T-cell (primary cell): ENCODE measurements around the gene DAAM1. TPM values are rescaled to one million over a fixed set of nuclear protein-coding genes. Genes with fewer than 3 reads are reported as not detected.

ENCODE experiments used
- ATAC-seq, 4 experiments: fragments of 200-7000 bp in 3 of 4; fragments of 150-1000 bp in 1 of 4; cut with Tn5 transposase; replicated peaks in 1 of 4; 1 replicate in 3 of 4; 2 replicates in 1 of 4; pipeline ENCODE4 v1.10.0; 2021; ENCODE audit warnings: moderate library complexity in 3 of 4, mild to moderate bottlenecking in 2 of 4, moderate number of reproducible peaks in 1 of 4
- CTCF ChIA-PET, 2 donors: fragments of 300-600 bp; sonication (Branson Sonifier 250); formaldehyde crosslinking; loops; one replicate each; lab custom pipeline; 2022; ENCODE audit warnings: antibody characterized with exemption in 2 of 2; lab: Charles Lee
- POLR2A ChIA-PET, 2 donors: fragments of 300-600 bp; sonication (Branson Sonifier 250); formaldehyde crosslinking; loops; one replicate each; lab custom pipeline; 2022; ENCODE audit warnings: antibody characterized with exemption in 2 of 2; lab: Charles Lee
- DNase-seq, 35 experiments: peaks; one replicate each; pipeline versions ENCODE4 v3.0.0 to v3.0.0-alpha.2; 2013 to 2023
- H3K27ac ChIP-seq: one replicate; pipeline ENCODE4 v1.5.1; 2013; ENCODE audit warnings: low read length
- H3K27me3 ChIP-seq, 2 experiments: replicated peaks in 1 of 2; 1 replicate in 1 of 2; 2 replicates in 1 of 2; pipeline versions ENCODE4 v1.6.1 to v1.7.0; 2013; ENCODE audit warnings: low read length in 1 of 2, mixed read lengths in 1 of 2; ENCODE audit not compliant: control insufficient read depth in 2 of 2, insufficient read depth in 2 of 2; ENCODE audit errors: extremely low read depth in 1 of 2
- H3K36me3 ChIP-seq, 2 donors: 1 replicate in 1 of 2; 2 replicates in 1 of 2; pipeline versions ENCODE4 v1.6.1 to v1.7.0; 2013; ENCODE audit warnings: low read length in 1 of 2; ENCODE audit not compliant: control insufficient read depth in 2 of 2, insufficient read depth in 1 of 2; ENCODE audit errors: extremely low read depth in 1 of 2
- H3K4me1 ChIP-seq, 2 experiments: 1 replicate in 1 of 2; 2 replicates in 1 of 2; pipeline versions ENCODE4 v1.6.1 to v1.7.0; 2013; ENCODE audit warnings: low read length in 2 of 2, mixed read lengths in 1 of 2; ENCODE audit not compliant: insufficient read depth in 2 of 2, control insufficient read depth in 1 of 2; ENCODE audit errors: extremely low read depth in 1 of 2
- H3K4me3 ChIP-seq, 2 donors: 1 replicate in 1 of 2; 2 replicates in 1 of 2; pipeline versions ENCODE4 v1.5.1 to v1.7.0; 2013; ENCODE audit warnings: mild to moderate bottlenecking in 2 of 2, low read length in 1 of 2, moderate library complexity in 1 of 2; ENCODE audit not compliant: control insufficient read depth in 1 of 2; ENCODE audit errors: extremely low read depth in 1 of 2
- H3K9me3 ChIP-seq: 2 replicates; pipeline ENCODE4 v1.7.0; 2013
- H3K27ac Mint-ChIP-seq, 2 donors: one replicate each; pipeline ENCODE4 v1.8.0; 2020 to 2021; ENCODE audit warnings: mild to moderate bottlenecking in 2 of 2, mixed read lengths in 2 of 2
- H3K27me3 Mint-ChIP-seq, 2 donors: one replicate each; pipeline ENCODE4 v1.8.0; 2021 to 2022; ENCODE audit warnings: mixed read lengths in 2 of 2
- H3K36me3 Mint-ChIP-seq: one replicate; pipeline ENCODE4 v1.8.0; 2021; ENCODE audit warnings: mixed read lengths
- H3K4me1 Mint-ChIP-seq, 3 donors: one replicate each; pipeline ENCODE4 v1.8.0; 2020 to 2022; ENCODE audit warnings: mixed read lengths in 3 of 3, mild to moderate bottlenecking in 1 of 3
- H3K4me3 Mint-ChIP-seq, 3 donors: one replicate each; pipeline ENCODE4 v1.8.0; 2020 to 2022; ENCODE audit warnings: mild to moderate bottlenecking in 3 of 3, mixed read lengths in 3 of 3, moderate library complexity in 3 of 3
- H3K9me3 Mint-ChIP-seq, 3 donors: one replicate each; pipeline ENCODE4 v1.8.0; 2020 to 2022; ENCODE audit warnings: mixed read lengths in 3 of 3
- WGBS: methylation state at CpG from one replicate; pipeline ENCODE4 v1.1.5; 2013; ENCODE audit warnings: missing lambda C conversion rate; ENCODE audit not compliant: insufficient coverage; 5-methylcytosine and 5-hydroxymethylcytosine counted together
- total RNA-seq, 35 experiments: library from RNA in 6 of 35; stranded (reverse) in 6 of 35; fragments of 120-200 nt in 1 of 35; gene quantifications; one replicate each; pipeline versions ENCODE4 v1.2.1 to v1.2.4 and lab custom pipeline; 2013 to 2026

DAAM1 gene
- total RNA-seq, 5 donors from 2014 or later (not counting 1 experiment from before 2014, with no cell fraction given), result 9.6 to 25.3 (median 23.9) TPM

DNA sequence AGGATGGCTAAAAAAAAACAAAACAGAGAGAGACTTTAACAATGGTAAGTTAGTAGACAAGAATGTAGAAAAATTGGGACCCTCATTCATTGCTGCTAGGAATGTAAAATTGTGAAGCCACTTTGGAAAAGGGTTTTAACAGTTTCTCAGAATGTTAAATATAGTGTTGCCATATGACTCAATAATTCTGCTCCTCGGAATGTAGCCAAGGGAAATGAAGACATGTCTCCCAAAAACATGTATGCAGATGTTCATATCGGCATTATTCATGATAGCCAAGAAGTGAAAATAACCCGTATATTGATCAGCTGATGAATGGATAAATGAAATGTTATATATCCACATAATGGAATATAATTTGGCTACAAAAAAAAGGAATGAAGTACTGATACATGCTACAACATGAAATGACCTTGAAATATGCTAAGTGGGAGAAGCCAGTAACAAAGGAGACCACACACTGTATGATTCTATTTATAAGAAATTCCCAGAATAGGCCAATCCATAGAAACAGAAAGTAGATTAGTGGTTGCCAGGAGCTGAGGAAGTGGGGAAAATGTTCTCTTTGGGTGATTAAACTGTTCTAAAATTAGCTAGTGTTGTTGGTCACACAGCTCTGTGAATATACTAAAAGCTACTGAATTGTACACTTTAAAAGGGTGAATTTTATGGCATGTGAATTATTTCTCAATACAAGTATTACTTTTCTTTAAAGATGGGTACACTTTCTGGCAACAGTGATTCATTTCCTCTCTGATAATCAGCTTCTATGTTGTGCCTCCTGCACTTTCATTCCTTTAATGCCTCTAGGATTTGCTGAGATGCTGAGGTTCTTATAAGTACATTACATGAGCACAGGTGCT, 132.5 kb downstream of the DAAM1 start:
- POLR2A ChIA-PET, result interaction anchor here in 1 of 2 donors (0.8 kb wide), 1 partner anchor 78 kb away, joined by 3 read pairs; no protein-coding TSS in a partner anchor
- H3K36me3 Mint-ChIP-seq, result peaks cover 44% of the 10 kb centered on the region
- no peaks in the 10 kb centered on the region for H3K9me3 ChIP-seq
- no peak overlapping the region for H3K27ac ChIP-seq
- WGBS, result 100% methylated on average over 1 of the region's 3 CpGs
- H3K9me3 Mint-ChIP-seq, result no peaks in the 10 kb centered on the region
- no peaks in the 10 kb centered on the region for H3K27me3 Mint-ChIP-seq
- H3K27me3 ChIP-seq, result no peaks in the 10 kb centered on the region
- DNase-seq (no peak), ATAC-seq (no peak)
- H3K4me1 ChIP-seq, result no peaks in the 10 kb centered on the region
- no peak overlapping the region for H3K27ac Mint-ChIP-seq
- peaks cover 0 to 9% of the 10 kb centered on the region in 2 donors for H3K36me3 ChIP-seq
- H3K4me3 Mint-ChIP-seq, result no peak overlapping the region
- no peaks in the 10 kb centered on the region for H3K4me1 Mint-ChIP-seq
- CTCF ChIA-PET, result no interaction called here
- no peak overlapping the region for H3K4me3 ChIP-seq

DNA sequence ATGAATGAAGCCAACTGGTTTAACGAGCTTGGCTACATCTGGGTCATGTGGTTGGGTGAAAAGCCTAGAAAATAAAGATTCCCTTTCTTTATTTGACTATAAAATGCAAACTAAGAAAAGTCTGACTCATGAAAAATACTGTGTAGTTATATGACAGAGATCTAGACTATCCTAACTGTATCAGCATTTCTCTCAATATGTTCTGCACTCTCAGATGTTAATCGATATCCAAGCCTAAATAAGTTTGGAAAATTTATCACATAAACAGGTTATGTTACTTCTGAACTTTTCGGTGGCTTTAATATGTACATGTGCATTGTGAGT, 133.1 kb downstream of the DAAM1 start:
- Mint-ChIP-seq H3K27ac (no peak overlapping the region), H3K4me1 (no peaks in the 10 kb centered on the region), H3K4me3 (no peak overlapping the region), H3K36me3 (peaks cover 49% of the 10 kb centered on the region), H3K27me3 (no peaks in the 10 kb centered on the region), H3K9me3 (no peaks in the 10 kb centered on the region)
- DNase-seq, result no peak
- no CpG with 5 or more reads among the region's 3 CpGs for WGBS
- Histone ChIP-seq H3K27ac (no peak overlapping the region), H3K4me3 (no peak overlapping the region), H3K9me3 (no peaks in the 10 kb centered on the region), H3K4me1 (no peaks in the 10 kb centered on the region), H3K36me3 (peaks cover 0 to 12% of the 10 kb centered on the region in 2 donors), H3K27me3 (no peaks in the 10 kb centered on the region)
- ChIA-PET CTCF (no interaction called here), POLR2A (interaction anchor here in 1 of 2 donors (0.8 kb wide), 1 partner anchor 79 kb away, joined by 3 read pairs; no protein-coding TSS in a partner anchor)
- ATAC-seq, result no peak

DNA sequence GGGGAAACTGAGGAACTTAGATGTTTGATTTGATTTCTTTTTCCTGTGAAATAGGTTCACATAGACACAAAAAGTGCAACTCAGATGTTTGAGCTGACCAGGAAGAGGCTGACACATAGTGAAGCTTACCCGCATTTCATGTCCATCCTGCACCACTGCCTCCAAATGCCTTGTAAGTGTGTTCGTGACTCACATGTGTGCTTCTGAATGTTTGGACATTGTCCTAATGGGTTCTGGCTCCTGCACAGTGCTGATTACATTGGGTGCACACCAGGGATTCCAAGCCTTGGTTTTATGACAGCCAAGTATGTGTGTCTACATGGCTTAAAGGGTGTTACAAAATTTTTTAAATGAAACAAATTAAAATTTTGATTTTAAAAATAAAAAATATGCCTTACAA, 137.4 kb downstream of the DAAM1 start:
- ATAC-seq (no peak), DNase-seq (no peak)
- Histone ChIP-seq H3K4me1 (no peaks in the 10 kb centered on the region), H3K27me3 (no peaks in the 10 kb centered on the region), H3K4me3 (no peak overlapping the region), H3K36me3 (peaks cover 0 to 17% of the 10 kb centered on the region in 2 donors), H3K27ac (no peak overlapping the region), H3K9me3 (no peaks in the 10 kb centered on the region)
- H3K27me3 Mint-ChIP-seq, result no peaks in the 10 kb centered on the region
- peaks cover 66% of the 10 kb centered on the region for H3K36me3 Mint-ChIP-seq
- H3K27ac Mint-ChIP-seq, result no peak overlapping the region
- H3K4me1 Mint-ChIP-seq, result no peaks in the 10 kb centered on the region
- ChIA-PET CTCF (interaction anchor here (0.5 to 0.6 kb wide), 2 partner anchors 131 to 1977 kb away, joined by 3 to 7 read pairs; no protein-coding TSS in a partner anchor), POLR2A (no interaction called here)
- no peak overlapping the region for H3K4me3 Mint-ChIP-seq
- 83% methylated on average over 1 of the region's 2 CpGs for WGBS
- no peaks in the 10 kb centered on the region for H3K9me3 Mint-ChIP-seq

DNA sequence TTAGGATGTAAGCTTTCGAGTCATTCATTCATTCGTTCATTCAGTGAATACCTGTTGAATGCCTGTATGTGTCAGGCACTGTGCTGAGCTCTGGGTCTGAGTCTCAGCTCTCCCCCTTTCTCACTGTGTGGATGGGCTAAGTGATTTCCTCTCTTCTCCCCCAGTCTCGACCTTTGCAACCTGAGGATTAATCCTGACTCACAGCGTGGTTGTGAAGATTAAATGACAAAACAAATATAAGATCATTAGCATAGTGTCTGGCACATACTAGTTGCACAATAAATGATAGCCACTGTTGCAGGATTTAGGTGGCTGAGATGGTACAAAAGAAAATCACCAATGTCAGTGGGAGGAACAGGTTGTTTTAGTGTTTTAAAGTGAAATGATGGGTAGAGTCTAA, 140.0 kb downstream of the DAAM1 start:
- Histone ChIP-seq H3K4me3 (no peak overlapping the region), H3K36me3 (peaks cover 0 to 17% of the 10 kb centered on the region in 2 donors), H3K27me3 (no peaks in the 10 kb centered on the region), H3K9me3 (no peaks in the 10 kb centered on the region), H3K4me1 (no peaks in the 10 kb centered on the region), H3K27ac (no peak overlapping the region)
- no peaks in the 10 kb centered on the region for H3K4me1 Mint-ChIP-seq
- CTCF ChIA-PET, result no interaction called here
- ATAC-seq (no peak), DNase-seq (no peak)
- H3K36me3 Mint-ChIP-seq, result peaks cover 67% of the 10 kb centered on the region
- H3K9me3 Mint-ChIP-seq, result no peaks in the 10 kb centered on the region
- POLR2A ChIA-PET, result no interaction called here
- no peak overlapping the region for H3K27ac Mint-ChIP-seq
- no peaks in the 10 kb centered on the region for H3K27me3 Mint-ChIP-seq
- H3K4me3 Mint-ChIP-seq, result no peak overlapping the region
- no CpG with 5 or more reads among the region's 4 CpGs for WGBS

DNA sequence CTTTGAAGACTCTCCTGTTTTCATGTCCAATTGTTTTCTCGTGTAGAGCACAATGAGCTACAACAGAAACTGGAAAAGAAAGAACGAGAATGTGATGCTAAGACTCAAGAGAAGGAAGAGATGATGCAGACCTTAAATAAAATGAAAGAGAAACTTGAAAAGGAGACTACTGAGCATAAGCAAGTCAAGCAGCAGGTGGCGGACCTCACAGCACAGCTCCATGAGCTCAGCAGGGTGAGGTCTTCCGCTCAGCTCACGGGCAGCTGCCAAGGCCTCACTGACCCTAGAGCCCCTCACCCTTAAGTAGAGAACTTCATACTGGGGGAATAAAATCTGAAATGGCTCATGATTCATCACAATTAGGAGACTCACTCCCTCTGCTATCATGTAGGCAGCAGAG, 142.0 kb downstream of the DAAM1 start:
- ATAC-seq (no peak), DNase-seq (no peak)
- Histone ChIP-seq H3K36me3 (peaks cover 0 to 17% of the 10 kb centered on the region in 2 donors), H3K4me1 (no peaks in the 10 kb centered on the region), H3K27ac (no peak overlapping the region), H3K4me3 (no peak overlapping the region), H3K27me3 (no peaks in the 10 kb centered on the region), H3K9me3 (no peaks in the 10 kb centered on the region)
- Mint-ChIP-seq H3K27ac (no peak overlapping the region), H3K36me3 (peaks cover 65% of the 10 kb centered on the region), H3K4me3 (no peak overlapping the region), H3K4me1 (no peaks in the 10 kb centered on the region), H3K27me3 (no peaks in the 10 kb centered on the region), H3K9me3 (no peaks in the 10 kb centered on the region)
- ChIA-PET CTCF (interaction anchor here in 1 of 2 donors (0.7 kb wide), 1 partner anchor 23 kb away, joined by 3 read pairs; no protein-coding TSS in a partner anchor), POLR2A (no interaction called here)
- 76% methylated on average over 2 of the region's 5 CpGs for WGBS

DNA sequence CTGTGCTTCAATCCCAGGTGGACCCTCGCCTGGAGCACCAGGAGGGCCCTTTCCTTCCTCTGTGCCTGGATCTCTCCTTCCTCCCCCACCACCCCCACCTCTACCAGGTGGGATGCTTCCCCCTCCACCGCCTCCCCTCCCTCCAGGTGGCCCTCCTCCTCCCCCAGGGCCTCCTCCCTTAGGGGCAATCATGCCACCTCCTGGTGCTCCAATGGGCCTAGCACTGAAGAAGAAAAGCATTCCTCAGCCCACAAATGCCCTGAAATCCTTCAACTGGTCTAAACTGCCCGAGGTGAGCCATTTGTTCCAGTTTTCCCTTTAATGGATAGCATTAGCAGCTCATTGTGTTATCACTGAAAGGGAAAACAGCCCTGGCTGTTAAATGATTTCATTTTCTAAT, 142.8 kb downstream of the DAAM1 start:
- Mint-ChIP-seq H3K4me3 (no peak overlapping the region), H3K36me3 (peaks cover 61% of the 10 kb centered on the region), H3K27ac (no peak overlapping the region), H3K4me1 (no peaks in the 10 kb centered on the region), H3K9me3 (no peaks in the 10 kb centered on the region), H3K27me3 (no peaks in the 10 kb centered on the region)
- POLR2A ChIA-PET, result no interaction called here
- CTCF ChIA-PET, result no interaction called here
- Histone ChIP-seq H3K4me3 (no peak overlapping the region), H3K27me3 (no peaks in the 10 kb centered on the region), H3K27ac (no peak overlapping the region), H3K4me1 (no peaks in the 10 kb centered on the region), H3K9me3 (no peaks in the 10 kb centered on the region), H3K36me3 (peaks cover 0 to 14% of the 10 kb centered on the region in 2 donors)
- 100% methylated on average over 1 of the region's 3 CpGs for WGBS
- ATAC-seq (no peak), DNase-seq (no peak)
